ENCODE measurements around the gene VPS16.
"Not testable (repeated sequence)": the region's sequence is repeated elsewhere in the genome, so short reads cannot be mapped to it uniquely, and the experiment has no call there.

Gene VPS16

DNA sequence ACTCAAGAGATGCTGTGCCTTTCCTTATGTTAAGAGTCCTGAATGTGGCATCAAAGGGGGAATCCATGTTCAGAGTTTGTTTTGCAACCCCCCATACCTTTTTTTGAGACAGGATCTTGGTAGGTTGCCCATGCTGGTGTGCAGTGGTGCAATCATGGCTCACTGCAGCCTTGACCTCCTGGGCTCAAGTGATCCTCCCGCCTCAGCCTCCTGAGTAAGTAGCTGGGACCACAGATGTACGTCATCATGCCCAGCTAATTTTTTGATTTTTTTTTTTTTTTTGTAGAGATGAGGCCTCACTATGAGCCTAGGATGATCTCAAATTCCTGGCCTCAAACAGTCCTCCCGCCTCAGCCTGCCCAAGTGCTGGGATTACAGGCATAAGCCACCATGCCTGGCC is 49.3 kb downstream of the VPS16 start:
- H3K27ac ChIP-seq = no peak overlapping the region
- TF ChIP-seq, protein P1, sequence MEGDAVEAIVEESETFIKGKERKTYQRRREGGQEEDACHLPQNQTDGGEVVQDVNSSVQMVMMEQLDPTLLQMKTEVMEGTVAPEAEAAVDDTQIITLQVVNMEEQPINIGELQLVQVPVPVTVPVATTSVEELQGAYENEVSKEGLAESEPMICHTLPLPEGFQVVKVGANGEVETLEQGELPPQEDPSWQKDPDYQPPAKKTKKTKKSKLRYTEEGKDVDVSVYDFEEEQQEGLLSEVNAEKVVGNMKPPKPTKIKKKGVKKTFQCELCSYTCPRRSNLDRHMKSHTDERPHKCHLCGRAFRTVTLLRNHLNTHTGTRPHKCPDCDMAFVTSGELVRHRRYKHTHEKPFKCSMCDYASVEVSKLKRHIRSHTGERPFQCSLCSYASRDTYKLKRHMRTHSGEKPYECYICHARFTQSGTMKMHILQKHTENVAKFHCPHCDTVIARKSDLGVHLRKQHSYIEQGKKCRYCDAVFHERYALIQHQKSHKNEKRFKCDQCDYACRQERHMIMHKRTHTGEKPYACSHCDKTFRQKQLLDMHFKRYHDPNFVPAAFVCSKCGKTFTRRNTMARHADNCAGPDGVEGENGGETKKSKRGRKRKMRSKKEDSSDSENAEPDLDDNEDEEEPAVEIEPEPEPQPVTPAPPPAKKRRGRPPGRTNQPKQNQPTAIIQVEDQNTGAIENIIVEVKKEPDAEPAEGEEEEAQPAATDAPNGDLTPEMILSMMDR (IDR thresholded peaks at IDR 0.05) = no peak
- no peak for TF ChIP-seq ZFX (IDR thresholded peaks at IDR 0.05; ENCODE audit: borderline replicate concordance)

DNA sequence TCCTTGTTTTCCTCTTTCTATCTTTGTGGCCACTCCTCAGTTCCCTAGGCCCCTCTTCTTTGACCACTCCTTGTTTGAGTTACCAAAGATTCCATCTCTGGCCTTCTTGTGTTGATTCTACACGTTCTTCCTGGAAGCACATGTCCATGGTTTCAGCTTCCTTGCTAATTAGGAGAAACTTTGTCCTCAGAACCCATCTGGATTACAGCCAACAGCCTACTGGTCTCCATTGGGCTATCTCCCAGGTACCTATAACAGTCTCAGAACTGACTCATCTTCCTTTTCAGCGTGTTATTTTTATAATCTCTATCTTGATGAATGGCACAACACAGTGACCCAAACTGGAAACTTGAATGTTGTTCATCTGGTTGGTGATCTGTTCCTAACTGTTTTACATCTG is 50.2 kb downstream of the VPS16 start:
- TF ChIP-seq, protein P1 (IDR thresholded peaks at IDR 0.05) = no peak
- no peak for TF ChIP-seq ZFX (IDR thresholded peaks at IDR 0.05; ENCODE audit: borderline replicate concordance)
- H3K27ac ChIP-seq = no peak overlapping the region

DNA sequence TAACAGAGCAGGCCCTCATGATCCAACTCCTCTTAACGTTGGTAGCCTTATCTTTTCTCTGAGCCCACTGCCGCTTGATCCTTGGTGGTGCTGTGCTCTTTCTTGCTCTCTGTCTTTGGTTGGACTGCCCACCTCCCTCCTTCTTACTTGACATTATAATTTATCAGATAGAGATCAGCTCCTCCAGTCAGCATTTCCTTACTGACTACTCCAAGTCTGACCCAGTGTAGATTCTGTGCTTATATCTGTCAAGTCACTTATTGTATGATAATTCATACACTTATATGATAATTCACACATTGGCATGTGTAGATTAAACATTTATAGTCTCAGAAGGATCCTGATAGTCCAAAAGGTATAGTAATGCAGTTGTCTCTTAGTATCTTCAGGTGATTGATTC is 50.8 kb downstream of the VPS16 start:
- TF ChIP-seq, protein P1 (IDR thresholded peaks at IDR 0.05) = no peak
- TF ChIP-seq ZFX (IDR thresholded peaks at IDR 0.05; ENCODE audit: borderline replicate concordance) = no peak
- H3K27ac ChIP-seq = no peak overlapping the region

DNA sequence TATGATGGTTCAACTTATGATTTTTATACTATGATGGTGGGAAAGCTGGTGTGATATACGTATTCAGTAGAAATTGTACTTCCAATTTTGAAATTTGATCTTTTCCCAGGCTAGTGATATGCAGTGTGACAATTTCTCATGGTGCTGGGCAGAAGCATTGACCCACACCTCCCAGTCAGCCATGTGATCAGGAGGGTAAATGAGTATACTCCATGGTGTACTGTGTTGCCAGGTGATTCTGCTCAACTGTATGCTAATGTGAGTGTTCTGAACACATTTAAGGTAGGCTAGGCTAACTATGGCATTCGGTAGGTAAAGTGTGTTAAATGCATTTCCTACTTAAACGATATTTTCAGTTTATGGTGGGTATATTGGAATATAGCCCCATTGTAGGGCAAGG is 51.8 kb downstream of the VPS16 start:
- TF ChIP-seq ZFX (IDR thresholded peaks at IDR 0.05; ENCODE audit: borderline replicate concordance) = no peak
- TF ChIP-seq, protein P1 (IDR thresholded peaks at IDR 0.05) = no peak
- H3K27ac ChIP-seq = no peak overlapping the region

DNA sequence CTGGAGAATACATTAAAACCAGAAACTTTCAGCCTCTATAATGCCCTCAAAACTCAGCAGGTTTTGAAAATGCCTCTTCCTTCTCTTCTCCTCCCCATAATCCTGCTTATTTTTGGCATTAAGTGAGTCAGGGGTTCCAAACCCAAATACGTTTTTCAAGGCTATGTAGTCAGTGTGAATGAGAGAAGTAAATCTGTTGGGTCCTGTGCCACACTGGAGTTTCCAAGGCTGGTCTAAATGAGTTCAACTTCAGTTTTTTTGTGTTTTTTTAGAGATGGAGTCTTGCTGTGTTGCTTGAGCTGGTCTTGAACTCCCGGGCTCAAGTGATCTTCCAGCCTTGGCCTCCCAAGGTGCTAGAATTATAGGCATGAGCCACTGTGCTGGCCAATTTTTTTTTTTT is 53.7 kb downstream of the VPS16 start:
- H3K27ac ChIP-seq = no peak overlapping the region
- no peak for TF ChIP-seq ZFX (IDR thresholded peaks at IDR 0.05; ENCODE audit: borderline replicate concordance)
- TF ChIP-seq, protein P1 (IDR thresholded peaks at IDR 0.05) = no peak

DNA sequence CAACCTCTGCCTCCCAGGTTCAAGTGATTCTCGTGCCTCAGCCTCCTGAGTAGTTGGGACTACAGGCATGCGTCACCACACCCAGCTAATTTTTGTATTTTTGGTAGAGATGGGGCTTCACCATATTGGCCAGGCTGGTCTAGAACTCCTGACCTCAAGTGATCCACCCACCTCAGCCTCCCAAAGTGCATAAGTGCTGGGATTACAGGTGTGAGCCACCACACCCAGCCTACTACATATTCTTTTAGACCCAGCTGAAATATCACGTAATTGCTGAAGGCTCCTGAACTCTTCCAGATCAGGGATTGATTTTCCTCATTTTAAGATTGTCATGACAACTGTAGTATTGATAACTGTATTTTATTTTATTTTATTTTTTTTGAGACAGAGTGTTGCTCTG is 54.6 kb downstream of the VPS16 start:
- not testable (repeated sequence) for H3K27ac ChIP-seq

DNA sequence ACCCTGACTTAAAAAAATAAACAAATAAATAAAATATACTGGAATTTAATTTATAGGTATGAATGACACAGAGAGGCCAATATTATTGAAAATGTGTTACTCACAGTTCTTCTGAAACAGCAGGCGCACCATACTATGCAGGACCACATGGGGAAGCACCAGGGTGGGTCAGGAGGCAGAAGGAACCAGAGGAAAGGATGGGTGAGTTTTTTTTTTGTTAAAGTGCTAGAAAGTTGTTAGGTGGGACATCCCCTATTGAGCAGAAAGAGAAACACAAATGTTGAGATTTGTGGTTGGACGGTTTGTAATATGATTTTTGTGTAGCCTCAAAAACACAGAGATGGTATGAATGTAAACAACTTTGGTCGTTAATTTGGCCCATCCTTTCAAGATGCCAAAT is 58.7 kb downstream of the VPS16 start:
- no peak for TF ChIP-seq ZFX (IDR thresholded peaks at IDR 0.05; ENCODE audit: borderline replicate concordance)
- TF ChIP-seq, protein P1 (IDR thresholded peaks at IDR 0.05) = no peak
- H3K27ac ChIP-seq = no peak overlapping the region

DNA sequence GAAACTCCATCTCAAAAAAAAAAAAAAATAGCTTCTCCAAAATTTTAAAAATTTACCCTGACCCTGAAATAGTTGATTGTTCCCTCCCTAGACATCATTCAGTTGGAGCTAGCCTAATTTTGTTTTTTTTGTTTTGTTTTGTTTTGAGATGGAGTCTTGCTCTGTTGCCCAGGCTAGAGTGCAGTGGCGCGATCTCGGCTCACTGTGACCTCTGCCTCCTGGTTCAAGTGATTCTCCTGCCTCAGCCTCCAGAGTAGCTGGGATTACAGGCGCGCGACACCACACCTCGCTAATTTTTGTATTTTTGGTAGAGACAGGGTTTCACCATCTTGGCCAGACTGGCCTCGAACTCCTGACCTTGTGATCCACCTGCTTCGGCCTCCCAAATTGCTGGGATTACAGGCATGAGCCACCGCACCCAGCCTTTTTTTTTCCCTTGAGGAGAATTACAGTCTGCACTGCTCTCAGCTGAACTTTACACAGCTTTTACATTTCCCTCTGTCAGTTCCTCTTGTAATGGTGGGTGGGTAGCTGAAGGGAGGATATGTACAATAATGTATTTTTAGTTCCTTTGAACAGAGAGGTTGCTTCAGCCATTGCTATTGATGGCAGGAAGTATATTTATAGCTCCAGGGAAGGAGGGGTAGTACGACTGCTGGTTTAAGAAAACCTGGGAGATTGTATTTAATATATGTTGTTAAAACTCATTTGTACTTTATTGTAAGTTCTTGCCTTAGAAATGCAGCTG is 60.5 kb downstream of the VPS16 start:
- TF ChIP-seq, protein P1 (IDR thresholded peaks at IDR 0.05) = no peak
- TF ChIP-seq ZFX (IDR thresholded peaks at IDR 0.05; ENCODE audit: borderline replicate concordance) = no peak
- H3K27ac ChIP-seq = no peak overlapping the region
